ENCODE data around the gene SLC39A8.

DNA sequence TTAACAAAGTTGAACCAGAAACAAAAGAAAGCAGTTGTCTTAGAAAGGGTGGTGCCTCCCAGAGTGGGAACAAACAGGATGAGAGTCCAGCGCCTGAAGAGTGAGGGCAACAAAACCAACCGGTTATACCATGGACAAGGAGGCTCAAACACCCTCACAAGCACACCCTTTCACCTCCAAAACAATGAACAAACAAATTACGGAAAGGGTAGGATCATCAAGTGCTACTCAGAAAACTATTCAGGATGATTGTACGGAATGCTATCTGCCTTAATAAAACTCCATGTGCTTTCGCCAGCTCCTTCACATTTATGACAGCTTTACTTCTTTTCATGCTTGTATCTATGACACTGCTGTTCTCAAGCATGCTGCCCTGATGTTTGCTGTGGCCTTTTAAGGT, 26.8 kb downstream of the SLC39A8 start:
- TF ChIP-seq, protein P1, sequence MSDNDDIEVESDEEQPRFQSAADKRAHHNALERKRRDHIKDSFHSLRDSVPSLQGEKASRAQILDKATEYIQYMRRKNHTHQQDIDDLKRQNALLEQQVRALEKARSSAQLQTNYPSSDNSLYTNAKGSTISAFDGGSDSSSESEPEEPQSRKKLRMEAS (IDR thresholded peaks at IDR 0.05) = no peak; the same call in 1 of the 2 replicates
- TF ChIP-seq, protein P2, sequence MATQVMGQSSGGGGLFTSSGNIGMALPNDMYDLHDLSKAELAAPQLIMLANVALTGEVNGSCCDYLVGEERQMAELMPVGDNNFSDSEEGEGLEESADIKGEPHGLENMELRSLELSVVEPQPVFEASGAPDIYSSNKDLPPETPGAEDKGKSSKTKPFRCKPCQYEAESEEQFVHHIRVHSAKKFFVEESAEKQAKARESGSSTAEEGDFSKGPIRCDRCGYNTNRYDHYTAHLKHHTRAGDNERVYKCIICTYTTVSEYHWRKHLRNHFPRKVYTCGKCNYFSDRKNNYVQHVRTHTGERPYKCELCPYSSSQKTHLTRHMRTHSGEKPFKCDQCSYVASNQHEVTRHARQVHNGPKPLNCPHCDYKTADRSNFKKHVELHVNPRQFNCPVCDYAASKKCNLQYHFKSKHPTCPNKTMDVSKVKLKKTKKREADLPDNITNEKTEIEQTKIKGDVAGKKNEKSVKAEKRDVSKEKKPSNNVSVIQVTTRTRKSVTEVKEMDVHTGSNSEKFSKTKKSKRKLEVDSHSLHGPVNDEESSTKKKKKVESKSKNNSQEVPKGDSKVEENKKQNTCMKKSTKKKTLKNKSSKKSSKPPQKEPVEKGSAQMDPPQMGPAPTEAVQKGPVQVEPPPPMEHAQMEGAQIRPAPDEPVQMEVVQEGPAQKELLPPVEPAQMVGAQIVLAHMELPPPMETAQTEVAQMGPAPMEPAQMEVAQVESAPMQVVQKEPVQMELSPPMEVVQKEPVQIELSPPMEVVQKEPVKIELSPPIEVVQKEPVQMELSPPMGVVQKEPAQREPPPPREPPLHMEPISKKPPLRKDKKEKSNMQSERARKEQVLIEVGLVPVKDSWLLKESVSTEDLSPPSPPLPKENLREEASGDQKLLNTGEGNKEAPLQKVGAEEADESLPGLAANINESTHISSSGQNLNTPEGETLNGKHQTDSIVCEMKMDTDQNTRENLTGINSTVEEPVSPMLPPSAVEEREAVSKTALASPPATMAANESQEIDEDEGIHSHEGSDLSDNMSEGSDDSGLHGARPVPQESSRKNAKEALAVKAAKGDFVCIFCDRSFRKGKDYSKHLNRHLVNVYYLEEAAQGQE (IDR thresholded peaks at IDR 0.05; ENCODE audit: low read depth) = no peak
- no peak for TF ChIP-seq EP300 (IDR thresholded peaks at IDR 0.05; ENCODE audit: borderline replicate concordance)
- TF ChIP-seq TAF1 (IDR thresholded peaks at IDR 0.05; ENCODE audit: low read depth) = no peak
